GM18511 (cell line): ENCODE results near the gene TUBGCP5.
A peak's percentile ranks its signal among the peaks of the same experiment; 100 is the strongest.
"Not testable (repeated sequence)": the region's sequence is repeated elsewhere in the genome, so short reads cannot be mapped to it uniquely, and the experiment has no call there.

Experiments
- ATAC-seq: cut with Tn5 transposase; IDR thresholded peaks from one replicate; pipeline ENCODE4 v1.9.1; 2021; ENCODE audit warnings: mild to moderate bottlenecking, moderate library complexity; ENCODE audit not compliant: unreplicated experiment

TUBGCP5 gene

DNA sequence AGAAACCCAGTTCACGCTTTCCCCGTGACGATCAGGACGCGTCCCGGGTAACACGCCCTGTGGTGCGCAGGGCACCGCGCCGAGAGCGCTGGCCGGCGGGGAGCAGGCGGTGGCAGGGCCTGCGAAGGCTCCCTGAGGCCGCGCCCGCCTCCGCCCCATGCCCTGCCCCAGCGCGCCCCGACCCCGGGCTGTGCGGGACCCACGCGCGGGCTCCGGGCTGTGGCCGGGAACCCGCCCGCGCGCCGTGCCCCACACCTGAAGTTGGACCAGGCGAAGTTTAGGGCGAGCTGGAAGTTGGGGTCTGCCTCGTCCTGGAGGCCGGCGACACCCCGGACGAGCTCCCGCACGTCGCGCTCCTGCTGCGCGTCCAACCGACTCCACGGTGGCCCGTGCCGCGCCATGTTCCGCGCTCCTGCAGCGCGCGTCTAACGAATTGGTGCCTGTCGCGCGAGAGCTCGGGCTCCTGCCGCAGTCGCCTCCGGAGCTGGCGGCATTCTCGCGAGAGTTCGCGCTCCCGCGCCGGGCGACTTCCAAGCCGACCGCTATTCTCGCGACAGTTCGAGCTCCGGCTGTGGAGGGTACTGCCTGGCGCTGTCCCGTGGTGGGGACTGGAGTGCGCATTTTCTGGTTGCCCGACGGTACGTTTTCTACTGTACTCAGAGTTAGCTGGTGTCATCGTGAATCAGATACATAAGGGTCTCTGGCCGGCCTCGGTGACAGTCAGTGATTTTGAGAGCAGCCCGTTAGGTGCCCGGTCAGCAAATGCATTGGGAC lies at the start of gene TUBGCP5:
Gene TUBGCP5 (minus strand): TSS at position 427 of the 774 bp plus-strand sequence. CDS start 26 bp downstream, at position 401.
- peak; percentile 93 for ATAC-seq

DNA sequence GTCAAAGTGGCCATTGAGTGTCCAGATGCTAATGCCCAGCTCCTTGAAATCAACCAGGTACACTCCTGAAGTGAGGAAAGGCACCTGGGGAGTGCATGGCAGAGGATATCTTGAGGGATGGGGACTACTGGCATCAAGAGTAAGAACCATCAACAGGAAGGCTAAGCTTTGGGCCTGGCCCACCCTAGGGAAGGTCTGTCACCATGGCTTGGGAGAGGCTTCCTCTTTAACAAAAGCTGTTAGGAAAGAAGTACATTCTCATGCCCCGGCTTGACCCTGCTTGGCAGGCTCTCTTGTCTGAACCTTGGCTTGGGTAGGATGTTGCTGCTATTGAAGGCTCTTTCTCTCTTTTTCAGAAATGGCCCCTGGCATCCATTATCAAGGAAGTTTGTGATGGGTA lies 43.7 kb upstream of the TUBGCP5 start:
- ATAC-seq, result no peak

DNA sequence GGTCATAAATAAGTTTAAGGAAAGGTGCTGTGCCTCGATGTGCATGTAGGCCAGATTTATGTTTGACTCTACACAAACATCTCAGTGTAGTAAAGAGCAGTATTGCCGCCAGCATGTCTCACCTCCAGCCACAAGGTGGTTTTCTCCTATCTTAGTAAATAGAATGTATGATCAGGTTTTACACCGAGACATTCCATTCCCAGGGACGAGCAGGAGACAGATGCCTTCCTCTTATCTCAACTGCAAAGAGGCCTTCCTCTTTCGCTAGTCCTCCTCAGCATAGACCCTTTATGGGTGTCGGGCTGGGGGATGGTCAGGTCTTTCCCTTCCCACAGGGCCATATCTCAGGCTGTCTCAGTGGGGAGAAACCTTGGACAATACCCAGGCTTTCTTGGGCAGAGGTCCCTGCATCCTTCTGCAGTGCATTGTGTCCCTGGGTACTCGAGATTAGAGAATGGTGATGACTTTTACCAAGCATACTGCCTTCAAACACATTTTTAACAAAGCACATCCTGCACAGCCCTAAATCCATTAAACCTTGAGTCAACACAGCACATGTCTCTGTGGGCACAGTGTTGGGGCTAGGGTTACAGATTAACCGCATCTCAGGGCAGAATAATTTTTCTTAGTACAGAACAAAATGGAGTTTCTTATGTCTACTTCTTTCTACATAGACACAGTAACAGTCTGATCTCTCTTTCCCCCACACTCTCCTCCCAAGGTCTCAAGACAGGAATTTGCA lies 42.8 kb upstream of the TUBGCP5 start:
- ATAC-seq, result not testable (repeated sequence)

DNA sequence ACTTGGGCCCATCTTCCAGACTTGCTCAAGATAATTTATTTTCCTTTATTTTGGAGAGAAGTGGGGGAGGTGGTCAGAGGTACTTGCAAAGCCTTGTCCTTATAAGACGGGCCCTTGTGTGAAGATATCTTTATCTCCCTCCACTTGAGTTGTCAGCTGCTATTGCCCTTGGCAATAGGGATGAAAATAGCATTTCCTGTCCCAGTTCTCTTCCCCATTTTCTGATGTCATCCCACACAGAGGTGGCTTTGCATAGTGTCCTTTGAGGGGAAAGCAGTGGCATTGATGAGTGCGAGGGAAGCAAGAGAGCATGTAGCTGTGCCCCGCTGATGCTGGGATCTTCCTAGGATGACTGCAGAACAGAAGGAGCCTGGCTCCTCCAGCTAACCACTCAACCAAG lies 41.9 kb upstream of the TUBGCP5 start:
- ATAC-seq, result no peak

DNA sequence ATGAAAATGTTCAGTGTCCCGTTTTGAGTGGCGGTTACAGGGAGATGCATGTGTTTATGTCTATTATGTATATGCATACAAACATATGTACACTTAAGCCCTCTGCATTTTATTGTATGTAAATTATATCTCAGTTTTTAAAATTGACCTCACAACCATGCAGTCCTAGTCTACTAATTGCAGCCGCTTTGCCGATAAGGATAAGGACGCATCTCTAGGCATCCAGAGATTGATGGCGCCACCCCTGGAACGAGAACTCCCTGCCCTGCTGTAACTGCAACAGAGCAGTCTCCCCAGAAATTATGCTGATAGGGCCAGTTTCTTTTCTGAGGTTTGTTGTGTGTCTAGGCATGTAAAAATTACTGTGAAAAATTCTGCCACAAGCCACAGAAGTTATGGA lies 40.4 kb upstream of the TUBGCP5 start:
- no peak for ATAC-seq

DNA sequence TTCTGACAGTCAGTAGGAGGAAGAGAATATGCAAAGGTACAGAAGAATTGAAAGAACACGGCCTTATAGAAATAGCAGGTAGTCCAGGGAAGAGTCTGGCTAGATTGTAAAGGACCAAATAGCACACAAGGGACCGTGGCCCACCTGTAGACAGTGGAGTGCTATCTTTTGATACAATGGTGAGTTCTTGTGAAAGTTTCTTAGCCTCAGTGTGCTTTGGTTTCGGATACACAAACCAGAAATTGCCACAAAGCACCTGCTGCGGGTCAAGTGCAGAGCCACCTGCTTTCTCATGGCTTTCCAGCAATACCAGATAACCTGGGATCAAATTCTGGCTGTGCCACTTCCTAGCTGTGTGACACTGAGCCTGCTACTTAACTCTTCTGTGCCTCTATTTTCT lies 36.6 kb upstream of the TUBGCP5 start:
- no peak for ATAC-seq

DNA sequence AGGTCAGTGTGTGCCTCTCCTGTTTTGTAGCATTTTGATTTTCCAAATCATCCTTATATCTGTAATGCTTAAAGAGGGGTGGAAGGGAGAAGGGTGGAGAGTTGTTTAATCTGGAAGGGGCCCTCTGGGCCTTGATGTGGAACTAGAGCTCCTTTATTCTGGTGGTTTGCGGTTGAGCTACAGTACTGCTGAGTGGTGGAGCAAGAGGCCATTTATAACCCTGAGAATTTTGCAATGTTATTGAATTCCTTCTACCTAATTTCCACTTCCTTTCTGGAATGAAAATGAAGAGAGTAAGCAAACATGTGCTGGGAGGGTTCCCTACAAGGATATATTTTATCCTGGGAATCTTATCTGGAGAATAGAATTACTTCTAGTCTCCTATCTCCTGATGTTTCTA lies 35.3 kb upstream of the TUBGCP5 start:
- no peak for ATAC-seq

DNA sequence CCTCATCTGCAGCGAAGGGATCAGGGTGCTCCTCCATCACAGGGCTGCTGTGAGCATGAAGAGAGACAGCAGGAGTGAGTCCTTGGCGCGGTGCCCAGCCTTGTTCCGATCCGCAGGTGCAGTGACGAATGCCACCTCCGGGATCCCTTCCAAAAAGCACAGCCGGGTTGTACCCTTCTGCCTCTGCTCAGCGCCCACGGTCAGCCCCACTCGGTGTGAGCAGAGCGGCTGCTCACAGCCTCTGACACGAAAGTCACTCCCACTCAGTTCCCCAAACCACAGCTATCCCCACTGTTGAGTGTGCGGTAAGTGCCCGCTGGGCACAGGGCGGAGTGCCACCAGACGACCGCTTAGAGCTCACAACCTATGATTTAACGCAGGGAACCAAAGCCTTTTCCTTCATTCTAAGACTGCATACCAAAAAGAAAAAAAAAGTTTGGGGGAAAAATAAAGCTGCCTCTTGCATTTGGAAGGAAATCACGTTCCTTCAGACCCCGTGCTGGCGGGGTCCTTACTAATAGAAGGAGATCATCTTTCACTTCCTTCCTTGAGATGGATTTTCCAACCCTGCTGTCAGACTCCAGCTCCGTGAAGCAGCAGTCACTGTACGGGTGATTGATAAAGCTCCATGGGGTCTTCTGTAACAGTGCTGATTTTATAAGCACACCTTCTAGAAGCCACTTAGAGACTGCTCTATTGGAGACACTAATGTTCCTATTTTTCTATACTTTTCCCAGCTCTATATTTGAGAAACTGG lies 34.7 kb upstream of the TUBGCP5 start:
- ATAC-seq, result no peak

DNA sequence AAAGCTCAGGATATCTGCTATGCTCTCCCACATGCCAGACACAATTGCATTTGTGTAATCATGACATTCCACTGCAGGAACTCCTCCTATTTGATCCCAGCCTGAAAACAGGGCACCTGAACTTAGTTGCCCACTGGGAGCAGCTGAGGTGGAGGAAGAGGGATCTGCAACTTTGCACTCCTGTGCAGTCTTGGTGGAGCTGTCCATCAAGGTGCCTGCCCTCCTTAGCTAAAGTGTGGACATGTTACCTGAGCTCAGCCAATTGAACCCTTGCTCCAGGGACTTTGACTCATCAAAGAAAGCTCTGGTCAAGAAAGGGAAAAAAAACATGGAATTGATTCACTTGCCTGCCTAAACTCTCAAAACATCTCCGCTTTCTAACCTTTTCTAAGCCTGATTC lies 33.3 kb upstream of the TUBGCP5 start:
- no peak for ATAC-seq

DNA sequence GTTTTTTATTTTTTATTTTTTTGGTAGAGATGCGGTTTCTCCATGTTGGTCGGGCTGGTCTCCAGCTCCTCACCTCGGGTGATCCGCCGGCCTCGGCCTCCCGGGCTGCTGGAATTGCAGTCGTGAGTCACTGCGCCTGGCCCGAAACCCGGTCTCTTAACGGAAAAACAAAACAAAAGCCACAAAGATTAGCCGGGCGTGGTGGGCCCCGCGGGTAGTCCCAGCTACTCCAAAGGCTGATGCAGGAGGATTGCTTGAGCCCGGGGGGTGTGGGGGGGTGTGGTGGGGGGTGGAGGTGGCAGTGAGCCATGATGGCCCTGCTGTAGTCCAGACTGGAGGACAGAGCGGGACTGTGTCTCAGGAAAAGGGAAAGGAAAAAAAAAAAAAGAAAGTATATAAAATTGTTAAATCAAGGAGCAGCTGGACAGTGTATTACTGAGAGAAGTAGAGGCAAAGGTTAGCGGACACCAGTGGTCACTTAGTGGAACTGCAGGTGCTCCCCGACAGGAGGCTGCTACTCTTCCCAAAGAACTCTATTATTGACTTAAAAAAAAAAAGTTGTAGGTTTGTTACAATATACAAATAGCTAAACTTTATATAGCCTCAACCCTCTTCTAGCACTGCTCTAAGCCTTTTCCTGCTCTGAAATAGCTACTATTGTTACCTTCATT lies 30.3 kb upstream of the TUBGCP5 start:
- no peak for ATAC-seq

DNA sequence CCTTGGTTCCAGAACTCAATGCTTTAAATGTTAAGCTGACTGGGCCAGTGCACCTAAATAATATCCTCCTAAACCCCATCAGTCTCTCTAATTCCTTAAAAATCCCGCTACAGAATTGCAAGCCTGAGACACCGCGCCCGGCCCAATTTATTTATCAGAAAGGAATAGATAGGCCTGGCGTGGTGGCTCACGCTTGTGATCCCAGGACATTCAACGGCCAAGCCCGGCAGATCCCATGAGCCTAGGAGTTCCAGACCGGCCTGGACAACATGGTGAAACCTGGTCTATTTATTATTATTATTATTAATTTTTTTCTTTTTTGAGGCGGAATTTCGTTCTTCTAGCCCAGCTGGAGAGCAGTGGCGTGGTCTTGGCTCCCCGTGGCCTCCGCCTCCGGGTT lies 28.0 kb upstream of the TUBGCP5 start:
- no peak for ATAC-seq

DNA sequence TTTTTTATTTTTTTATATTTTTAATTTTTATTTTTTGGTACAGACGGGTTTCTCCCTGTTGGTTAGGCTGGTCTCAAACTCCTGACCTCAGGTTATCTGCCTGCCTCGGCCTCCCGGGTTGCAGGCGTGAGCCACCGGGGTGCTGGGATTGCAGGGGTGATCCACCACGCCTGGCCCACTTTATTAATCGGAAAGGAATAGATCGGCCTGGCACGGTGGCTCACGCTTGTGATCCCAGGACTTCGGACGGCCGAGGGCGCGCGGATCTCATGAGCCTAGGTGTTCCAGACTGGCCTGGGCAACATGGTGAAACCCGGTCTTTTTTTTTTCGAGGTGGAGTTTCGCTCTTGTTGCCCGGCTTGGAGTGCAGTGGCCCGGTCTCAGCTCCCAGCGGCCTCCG lies 26.5 kb upstream of the TUBGCP5 start:
- ATAC-seq, result no peak

DNA sequence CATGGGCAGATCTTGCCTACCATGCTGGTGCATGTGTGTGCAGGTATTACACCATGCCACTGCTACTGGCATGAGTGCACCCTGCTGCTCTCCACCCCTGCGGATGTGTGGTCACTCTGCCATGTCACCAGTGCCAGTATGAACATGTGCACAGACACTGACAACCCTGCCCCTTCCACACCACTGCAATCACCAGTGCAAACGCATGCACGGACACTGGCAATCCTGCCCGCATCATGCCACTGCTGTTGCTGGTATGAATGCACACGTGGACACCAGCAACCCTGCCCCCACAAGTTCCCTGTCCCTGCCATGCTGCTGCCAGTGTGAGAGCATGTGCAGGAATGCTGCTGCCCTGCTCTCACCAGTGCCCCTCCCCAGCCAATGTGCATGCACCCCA lies 24.8 kb upstream of the TUBGCP5 start:
- ATAC-seq, result no peak

DNA sequence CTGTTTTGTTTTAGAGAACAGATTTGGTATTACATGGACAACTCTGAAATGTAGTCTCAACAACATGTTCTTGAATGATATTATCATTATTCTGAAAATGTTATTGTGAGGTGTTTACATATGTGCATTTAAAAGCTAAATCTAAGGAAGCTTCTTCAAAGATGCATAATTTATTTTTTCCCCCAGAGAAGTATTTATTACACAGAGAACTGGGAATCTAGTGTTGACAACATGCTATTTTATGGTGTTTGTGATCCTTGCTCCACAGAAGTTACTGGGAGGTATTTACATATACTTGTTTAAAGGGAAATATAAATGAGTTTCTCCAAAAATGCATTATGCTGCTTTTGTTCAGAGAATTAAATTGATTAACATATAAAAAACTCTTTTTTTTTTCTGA lies 18.3 kb upstream of the TUBGCP5 start:
- no peak for ATAC-seq

DNA sequence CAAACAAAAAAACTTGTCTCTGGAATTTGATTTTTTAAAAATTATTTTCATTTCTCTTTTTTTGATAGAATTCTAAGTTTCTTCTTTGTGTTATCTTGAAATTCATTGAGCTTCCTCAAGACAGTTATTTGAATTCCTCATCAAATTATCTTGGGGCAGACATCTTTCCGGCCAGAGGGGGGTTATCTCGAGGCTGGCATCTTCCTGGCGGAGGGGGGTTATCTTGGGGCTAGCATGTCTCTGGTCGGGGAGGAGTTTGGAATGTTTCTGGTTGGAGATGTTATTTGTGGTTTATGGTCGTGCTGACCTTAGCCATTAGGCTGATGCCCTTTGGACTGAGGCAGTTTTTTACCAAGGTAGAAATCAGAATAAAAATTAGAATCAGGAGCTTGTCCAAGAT lies 15.9 kb upstream of the TUBGCP5 start:
- ATAC-seq, result no peak

DNA sequence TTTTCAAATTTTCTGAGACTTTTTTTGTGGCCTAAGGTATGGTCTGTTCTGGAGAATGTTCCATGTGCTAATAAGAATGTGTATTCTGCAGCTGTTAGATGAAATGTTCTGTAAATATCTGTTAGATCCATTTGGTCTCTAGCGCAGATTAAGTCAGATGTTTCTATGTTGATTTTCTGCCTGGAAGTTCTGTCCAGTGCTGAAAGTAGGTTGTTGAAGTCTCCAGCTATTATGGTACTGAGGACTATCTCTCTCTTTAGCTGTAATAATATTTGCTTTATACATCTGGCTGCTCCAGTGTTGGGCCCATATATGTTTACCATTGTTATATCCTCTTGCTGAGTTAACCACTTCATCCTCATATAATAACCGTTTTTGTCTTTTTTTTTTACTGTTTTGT lies 13.2 kb upstream of the TUBGCP5 start:
- no peak for ATAC-seq

DNA sequence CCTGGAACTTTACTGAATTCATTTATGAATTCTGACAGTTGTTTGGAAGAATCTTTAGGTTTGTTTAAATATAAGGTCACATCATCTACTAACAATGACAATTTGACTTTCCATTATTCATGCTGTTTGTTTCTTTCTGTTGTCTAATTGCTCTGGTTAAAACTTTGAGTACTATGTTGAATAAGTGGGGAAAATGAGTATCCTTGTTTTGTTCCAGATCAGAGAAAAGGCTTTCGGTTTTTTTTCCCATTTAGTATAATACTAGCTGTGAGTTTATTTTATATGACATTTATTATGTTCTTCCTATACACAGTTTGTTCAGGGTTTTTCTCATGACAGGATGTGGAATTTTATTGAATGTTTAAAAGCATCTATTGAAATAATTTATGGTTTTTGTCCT lies 11.3 kb upstream of the TUBGCP5 start:
- ATAC-seq, result no peak

DNA sequence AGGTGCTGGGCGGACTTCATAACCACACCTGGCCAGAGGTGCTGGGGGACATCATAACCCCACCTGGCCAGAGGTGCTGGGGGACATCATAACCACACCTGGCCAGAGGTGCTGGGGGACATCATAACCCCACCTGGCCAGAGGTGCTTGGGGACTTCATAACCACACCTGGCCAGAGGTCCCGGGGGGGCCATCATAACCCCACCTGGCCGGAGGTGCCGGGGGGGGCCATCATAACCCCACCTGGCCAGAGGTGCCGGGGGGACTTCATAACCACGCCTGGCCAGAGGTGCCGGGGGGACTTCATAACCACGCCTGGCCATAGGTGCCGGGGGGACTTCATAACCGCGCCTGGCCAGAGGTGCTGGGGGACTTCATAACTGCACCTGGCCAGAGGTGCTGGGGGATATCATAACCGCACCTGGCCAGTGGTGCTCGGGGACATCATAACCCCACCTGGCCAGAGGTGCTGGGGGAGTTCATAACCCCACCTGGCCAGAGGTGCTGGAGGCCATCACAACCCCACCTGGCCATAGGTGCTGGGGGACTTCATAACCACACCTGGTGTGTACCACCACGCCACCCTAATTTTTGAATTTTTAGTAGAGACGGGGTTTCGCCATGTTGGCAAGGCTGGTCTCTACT lies 10.7 kb upstream of the TUBGCP5 start:
- no peak for ATAC-seq

DNA sequence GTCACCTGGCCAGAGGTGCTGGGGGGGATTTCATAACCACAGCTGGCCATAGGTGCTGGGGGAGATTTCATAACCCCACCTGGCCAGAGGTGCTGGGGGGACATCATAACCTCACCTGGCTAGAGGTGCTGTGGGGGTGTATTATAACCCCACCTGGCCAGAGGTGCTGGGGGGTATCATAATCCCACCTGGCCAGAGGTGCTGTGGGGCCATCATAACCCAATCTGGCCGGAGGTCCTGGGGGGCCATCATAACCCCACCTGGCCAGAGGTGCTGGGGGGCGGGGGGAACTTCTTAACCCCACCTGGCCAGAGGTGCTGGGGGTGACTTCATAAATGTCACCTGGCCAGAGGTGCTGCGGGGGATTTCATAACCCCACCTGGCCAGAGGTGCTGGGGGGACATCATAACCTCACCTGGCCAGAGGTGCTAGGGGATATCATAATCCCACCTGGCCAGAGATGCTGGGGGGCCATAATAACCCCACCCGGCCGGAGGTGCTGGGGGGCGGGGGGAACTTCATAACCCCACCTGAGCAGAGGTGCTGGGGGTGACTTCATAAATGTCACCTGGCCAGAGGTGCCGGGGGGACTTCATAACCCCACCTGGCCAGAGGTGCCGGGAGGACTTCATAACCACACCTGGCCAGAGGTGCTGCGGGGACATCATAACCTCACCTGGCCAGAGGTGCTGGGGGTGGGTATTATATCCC lies 9.4 kb upstream of the TUBGCP5 start:
- ATAC-seq, result not testable (repeated sequence)

DNA sequence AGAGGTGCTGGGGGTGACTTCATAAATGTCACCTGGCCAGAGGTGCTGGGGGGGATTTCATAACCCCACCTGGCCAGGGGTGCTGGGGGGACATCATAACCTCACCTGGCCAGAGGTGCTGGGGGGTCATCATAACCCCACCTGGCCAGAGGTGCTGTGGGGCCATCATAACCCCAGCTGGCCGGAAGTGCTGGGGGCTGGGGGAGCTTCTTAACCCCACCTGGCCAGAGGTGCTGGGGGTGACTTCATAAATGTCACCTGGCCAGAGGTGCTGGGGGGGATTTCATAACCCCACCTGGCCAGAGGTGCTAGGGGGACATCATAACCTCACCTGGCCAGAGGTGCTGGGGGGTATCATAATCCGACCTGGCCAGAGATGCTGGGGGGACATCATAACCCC lies 4.6 kb upstream of the TUBGCP5 start:
- not testable (repeated sequence) for ATAC-seq
